GM21737 (cell line): Measurements from ENCODE around the gene PPP1CB.

Experiments used
- ATAC-seq: cut with Tn5 transposase; IDR thresholded peaks from one replicate; pipeline ENCODE4 v1.9.1; 2021; ENCODE audit warnings: mild to moderate bottlenecking, moderate library complexity; ENCODE audit not compliant: unreplicated experiment

Gene PPP1CB

DNA sequence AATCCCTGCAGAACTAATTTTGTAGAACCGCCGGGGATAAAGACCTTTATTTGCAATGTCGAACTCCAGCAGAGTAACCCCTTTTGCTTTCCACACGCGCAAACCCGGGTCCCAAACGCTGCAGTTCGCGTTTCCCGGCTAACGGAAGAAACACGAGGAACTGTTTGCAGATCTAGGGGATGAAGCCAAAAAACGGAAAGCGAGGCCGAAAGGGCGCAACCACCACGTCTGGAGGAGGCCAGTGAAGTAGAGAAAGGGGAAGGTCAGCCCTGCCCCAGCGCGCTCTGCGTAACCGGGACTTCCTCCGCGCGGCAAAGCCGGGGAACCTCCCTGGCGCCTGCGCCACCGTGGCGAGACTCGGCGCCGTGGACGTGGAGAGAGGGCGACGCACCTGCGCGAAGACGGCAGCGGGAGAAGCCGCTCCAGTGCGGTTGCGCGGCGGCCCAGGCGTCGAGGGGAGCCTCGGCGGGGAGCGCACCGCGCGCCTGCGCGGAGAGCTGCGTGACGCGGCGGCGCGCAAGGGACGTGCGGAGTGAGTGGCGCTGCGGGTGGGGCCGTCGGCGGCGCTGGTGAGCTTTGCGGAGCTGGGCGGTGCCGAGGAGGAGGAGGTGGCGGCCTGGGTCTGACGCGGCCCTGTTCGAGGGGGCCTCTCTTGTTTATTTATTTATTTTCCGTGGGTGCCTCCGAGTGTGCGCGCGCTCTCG, at the start of gene PPP1CB:
Gene PPP1CB, plus strand, starts transcription at position 579 of the 704 bp plus-strand sequence. CDS start 295 bp downstream, outside the sequence.
- peak; percentile 83 for ATAC-seq

GRCh38 chr2:28702415-28702861, 49.2 kb upstream of the PPP1CB start:
- ATAC-seq = no peak

DNA sequence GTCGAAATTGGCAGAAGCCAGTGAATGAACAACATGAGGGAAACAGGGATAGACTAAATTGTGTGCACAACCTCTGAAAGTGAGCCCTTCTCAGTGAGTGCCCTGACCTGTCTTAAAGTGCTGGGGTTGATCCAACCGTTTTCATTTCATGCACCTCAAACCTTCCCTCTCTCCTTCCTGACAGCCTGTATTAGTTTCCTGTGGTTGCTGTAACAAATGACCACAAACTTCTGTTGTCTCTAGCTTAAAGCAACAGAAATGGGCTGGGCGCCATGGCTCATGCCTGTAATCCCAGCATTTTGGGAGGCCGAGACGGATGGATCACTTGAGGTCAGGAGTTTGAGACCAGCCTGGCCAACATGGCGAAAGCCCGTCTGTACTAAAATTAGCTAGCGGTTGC, 48.8 kb upstream of the PPP1CB start:
- no peak for ATAC-seq

DNA sequence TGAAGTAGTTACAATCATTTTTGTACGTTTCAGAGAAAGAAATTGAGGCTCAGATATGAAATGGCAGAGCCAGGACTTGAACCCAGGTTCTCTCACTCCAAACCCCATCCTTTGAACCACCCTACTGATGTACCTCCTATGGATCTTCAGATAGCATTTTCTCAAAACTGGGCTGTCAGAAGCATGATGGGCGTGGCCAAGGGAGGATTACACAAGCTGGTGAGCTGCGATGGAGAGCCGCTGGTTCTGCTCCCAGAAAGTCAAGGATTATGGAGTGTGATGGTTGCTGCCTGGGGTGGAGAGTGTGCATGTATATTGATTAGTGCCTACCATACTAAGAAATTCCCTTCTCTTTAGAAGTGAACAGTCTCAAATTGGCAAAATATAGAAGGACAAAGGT, 47.0 kb upstream of the PPP1CB start:
- no peak for ATAC-seq

- no peak for ATAC-seq
These were observed 45.7 kb upstream of the PPP1CB start for GRCh38 chr2:28705751-28706440.

DNA sequence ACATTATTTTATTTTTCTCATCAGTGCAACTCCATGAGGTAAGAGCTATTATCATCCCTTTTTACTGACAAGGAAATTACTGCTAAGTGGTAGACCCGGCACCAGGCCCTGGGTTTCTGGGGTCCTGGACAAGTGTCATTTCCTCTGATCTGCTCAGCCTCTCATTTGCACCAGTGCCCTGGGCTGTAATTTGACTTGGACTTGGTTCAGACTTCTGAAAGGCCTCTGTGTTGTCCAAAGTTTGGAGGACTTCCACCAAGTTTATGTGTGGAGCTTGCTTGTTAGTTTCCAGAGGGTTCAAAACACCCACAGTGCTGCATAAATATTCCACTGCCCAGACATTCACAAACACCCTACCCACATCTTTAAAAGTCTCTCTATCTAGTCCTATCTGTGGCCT, 44.0 kb upstream of the PPP1CB start:
- ATAC-seq = no peak

DNA sequence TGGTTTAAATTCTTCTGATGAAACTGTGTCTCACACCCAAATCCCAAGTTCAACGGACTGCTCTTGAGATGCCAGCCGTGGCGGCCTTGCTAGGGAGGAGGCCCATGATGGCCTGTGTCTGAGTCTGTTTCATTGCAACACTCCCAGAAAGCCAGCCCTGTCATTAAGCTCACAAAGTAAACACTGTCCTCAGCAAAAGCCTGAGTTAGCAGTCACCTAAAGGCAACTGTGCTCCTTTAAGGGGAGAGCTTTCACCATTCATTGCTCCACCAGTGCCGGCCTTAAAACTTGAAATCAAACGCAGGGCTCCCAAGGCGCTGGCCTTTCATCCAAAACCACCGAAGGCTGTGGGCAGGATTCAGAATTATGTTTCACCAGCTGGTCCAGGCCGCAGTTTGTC, 42.5 kb upstream of the PPP1CB start:
- ATAC-seq = no peak

DNA sequence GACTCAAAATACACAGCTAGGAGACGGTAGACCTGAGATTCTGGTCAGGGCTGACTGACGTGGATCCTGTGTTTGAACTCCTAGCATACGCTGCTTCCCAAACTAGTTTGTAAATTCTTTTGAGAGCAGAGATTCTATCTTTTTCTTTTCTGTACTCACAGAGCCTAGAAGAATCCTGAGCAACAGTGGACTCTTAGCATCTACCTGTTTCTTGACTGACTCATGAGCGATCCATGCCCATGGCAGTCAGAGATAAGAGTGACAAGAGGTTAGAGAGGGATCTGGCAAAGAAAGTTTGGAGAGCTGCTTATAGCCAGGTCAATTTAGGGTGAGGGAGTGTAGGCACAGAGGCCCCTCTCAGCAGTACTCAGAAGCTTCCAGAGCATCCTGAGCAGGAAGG, 41.1 kb upstream of the PPP1CB start:
- ATAC-seq = no peak

DNA sequence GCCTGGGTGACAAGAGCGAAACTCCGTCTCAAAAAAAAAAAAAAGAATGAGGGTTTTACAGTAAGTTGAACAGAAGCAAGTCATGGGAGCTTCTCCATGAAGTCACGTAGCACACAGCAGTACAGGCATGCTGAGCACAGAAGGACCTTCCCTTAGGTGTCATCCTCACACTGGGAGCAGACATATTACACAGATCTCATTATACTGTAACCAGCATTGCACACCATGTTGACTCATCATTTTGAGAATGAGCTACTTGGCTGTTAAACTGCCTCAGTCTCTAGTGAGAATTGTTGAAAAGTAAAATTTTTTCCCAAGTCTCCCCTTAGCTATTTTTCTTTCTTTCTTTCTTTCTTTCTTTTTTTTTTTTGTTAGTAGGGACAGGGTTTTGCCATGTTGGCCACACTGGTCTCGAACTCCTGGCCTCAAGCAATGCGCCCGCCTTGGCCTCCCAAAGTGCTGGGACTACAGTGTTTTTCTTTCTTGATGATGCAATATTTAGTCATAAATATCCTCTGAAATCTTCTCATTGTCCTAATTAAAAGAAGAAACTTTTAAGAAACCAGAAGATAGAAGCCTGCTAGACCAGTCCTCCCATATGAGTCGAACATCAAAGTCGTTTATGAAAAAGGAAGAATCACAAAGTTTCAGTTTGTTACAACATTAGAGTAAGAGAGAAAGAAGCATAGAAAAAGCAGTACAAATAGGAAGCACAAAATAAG, 37.9 kb upstream of the PPP1CB start:
- ATAC-seq = no peak

GRCh38 chr2:28716265-28716865, 35.3 kb upstream of the PPP1CB start:
- ATAC-seq = no peak

GRCh38 chr2:28717339-28717758, 34.3 kb upstream of the PPP1CB start:
- ATAC-seq = no peak

GRCh38 chr2:28720345-28720744, 31.3 kb upstream of the PPP1CB start:
- ATAC-seq = no peak

- ATAC-seq = no peak
These were observed 29.9 kb upstream of the PPP1CB start for GRCh38 chr2:28721601-28722191.

DNA sequence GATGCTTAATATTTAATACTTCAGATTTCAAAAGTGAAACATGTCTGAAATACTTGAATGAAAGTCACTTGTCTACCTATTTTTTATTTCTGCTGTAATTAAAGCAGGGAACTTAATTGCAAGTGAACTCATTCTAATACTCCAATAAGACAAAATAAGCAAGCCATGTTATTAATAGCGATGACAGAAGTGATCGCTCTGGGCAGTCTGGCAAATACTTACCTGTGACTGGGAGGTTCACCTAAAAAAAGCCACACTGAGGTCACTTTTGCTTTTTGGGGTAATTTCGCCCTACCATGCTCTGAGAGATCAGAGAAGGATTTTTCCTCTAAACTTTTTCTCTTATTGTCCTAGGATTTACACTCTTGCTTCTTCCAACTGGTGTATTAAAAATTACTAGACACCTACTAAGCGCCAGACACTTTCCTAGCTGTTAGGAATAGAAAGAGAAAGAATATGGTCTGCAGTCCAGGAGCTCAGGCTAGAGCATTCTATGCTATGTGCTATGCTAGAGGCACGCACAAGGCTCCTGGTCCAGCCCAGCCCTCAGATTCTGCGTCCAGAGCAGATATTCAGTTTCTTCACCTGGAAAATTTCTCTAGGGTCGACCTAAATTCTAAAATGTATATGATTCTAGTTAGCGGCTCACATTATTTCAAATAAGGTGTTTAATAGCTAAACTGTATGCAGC, 26.5 kb upstream of the PPP1CB start:
- no peak for ATAC-seq

DNA sequence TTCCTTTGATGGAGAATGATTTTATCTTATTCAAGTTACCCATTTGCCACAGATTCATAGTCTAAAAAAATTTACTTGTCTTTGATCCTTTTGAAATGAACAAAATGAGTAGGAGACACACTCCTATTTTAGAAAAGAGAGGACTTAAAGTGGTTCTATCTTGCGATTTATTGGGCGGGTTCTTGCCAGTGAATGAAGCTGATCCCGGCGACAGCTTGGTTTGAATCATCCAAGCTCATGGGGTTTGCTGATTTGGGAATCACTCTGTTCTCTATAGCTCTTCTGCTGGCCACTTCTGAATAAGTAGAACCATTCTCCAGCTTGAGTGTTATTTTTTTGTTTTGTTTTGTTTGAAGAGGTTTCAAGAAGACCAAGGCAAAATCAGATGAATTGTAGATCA, 25.5 kb upstream of the PPP1CB start:
- no peak for ATAC-seq

DNA sequence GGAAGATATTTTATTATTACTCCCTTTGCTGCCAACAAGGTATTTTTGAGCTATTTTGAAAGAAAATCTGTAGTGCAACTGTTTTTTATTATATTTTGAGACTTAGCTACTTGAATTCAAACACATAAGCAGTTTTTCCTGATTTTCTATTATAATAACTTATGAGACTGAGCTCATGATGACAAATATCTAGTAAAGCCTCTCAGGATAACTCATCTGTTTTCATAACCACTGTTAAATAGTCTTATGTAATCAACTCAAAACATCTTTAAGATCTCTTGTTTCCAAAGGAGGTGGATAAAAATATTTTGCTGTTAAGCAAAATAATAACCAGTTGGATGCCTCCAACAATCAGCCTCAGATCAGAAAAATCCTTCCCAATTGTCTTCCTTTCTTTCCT, 21.9 kb upstream of the PPP1CB start:
- ATAC-seq = no peak

GRCh38 chr2:28730641-28731146, 20.9 kb upstream of the PPP1CB start:
- ATAC-seq = no peak

DNA sequence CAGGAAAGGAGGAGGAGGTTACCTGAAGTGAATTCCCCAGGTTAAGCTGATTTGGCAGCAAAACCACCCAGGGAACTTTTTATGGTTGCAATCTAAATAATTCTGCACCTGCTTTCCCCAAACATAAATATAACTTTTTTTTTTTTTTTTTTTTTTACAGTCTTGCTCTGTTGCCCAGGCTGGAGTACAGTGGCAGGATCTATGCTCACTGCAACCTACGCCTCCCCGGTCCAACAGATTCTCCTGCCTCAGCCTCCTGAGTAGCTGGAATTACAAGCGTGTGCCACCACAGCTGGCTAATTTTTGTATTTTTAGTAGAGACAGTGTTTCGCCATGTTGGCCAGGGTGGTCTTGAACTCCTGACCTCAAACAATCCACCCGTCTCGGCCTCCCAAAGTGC, 16.1 kb upstream of the PPP1CB start:
- no peak for ATAC-seq

- no peak for ATAC-seq
These were observed 15.6 kb upstream of the PPP1CB start for GRCh38 chr2:28736034-28736433.

DNA sequence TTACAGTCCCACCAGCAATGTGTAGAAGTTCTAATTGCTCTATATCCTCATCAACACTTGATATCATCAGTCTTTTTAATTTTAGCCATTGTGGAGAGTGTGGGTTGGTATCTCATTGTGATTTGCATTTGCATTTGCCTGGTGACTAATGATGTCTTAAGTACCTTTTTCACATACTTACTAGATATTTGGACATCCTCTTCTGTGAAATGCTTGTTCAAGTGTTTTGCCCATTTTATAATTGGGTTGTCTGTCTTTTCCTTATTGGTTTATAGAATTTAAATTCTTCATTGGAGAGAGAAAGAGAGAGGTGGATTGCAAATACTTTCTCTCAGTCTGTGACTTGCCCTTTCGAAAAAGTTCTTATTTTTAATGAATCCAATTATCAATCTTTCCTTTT, 14.0 kb upstream of the PPP1CB start:
- no peak for ATAC-seq
